ENCODE data around the gene TFCP2L1. TPM values are rescaled to one million over a fixed set of nuclear protein-coding genes. Genes with fewer than 3 reads are reported as not detected.

The TFCP2L1 gene
- total RNA-seq, 4 donors from 2014 or later = 3.6 to 7.9 (median 5.9) TPM

- TF ChIP-seq, protein P1, sequence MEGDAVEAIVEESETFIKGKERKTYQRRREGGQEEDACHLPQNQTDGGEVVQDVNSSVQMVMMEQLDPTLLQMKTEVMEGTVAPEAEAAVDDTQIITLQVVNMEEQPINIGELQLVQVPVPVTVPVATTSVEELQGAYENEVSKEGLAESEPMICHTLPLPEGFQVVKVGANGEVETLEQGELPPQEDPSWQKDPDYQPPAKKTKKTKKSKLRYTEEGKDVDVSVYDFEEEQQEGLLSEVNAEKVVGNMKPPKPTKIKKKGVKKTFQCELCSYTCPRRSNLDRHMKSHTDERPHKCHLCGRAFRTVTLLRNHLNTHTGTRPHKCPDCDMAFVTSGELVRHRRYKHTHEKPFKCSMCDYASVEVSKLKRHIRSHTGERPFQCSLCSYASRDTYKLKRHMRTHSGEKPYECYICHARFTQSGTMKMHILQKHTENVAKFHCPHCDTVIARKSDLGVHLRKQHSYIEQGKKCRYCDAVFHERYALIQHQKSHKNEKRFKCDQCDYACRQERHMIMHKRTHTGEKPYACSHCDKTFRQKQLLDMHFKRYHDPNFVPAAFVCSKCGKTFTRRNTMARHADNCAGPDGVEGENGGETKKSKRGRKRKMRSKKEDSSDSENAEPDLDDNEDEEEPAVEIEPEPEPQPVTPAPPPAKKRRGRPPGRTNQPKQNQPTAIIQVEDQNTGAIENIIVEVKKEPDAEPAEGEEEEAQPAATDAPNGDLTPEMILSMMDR (IDR thresholded peaks at IDR 0.05; ENCODE audit: low read depth) = no peak
These were observed 42.0 kb downstream of the TFCP2L1 start for GRCh38 chr2:121242976-121243375.

DNA sequence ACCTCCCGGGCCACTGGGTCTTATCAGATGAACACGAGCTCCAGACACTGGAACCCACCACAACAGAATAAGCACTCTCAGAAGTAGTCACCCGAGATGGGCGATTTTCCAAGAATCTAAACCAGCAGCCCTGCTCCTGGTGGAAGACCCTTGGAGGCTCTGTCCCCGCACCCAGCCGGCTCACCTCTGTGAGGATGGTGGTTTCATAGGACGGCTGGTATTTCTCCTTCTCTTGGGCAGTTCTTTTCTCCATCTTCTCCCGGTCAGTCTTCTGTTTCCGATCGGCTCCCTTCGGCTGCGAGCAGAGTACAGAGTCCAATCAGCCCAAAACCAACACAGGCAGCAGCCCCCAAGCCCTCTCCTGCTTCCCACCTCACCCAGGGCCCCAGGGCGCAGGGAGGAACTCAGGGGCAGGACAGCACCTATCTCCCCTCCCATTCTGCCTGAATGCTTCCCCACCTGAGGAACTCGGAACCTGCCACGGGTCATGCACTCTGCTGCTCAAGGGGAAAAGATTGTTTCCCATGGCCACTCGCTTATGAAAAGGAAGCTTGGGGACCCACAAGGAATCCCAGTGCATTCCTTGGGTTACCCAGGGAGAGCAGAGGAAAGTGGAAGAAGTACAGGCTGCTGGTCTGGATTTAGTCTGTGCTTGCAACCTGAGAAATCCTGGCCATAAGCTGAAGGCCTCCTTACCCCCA lies 42.7 kb downstream of the TFCP2L1 start:
- TF ChIP-seq, protein P1 (IDR thresholded peaks at IDR 0.05; ENCODE audit: low read depth) = no peak

- TF ChIP-seq, protein P1 (IDR thresholded peaks at IDR 0.05; ENCODE audit: low read depth) = no peak
These were observed 43.5 kb downstream of the TFCP2L1 start for GRCh38 chr2:121241466-121241865.

DNA sequence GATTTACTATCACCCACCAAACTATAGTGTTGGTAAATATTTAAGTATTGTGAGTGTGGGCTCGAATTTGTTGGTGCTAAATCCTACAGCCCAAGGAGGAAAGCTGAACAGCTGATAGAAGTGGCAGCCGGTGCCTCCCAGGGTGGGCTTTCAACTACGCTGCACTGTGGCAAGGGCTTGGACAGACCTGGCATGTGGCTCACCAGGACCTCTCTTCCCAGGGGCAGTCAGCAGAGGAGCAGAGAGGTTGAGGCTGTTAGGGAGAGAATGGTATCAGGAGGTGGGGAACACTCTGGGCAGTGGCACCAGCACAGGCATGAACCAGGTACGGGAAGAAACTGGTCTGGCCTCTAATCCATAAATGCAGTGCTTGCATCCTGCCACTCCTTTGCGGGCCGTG lies 44.6 kb downstream of the TFCP2L1 start:
- TF ChIP-seq, protein P1 (IDR thresholded peaks at IDR 0.05; ENCODE audit: low read depth) = no peak

DNA sequence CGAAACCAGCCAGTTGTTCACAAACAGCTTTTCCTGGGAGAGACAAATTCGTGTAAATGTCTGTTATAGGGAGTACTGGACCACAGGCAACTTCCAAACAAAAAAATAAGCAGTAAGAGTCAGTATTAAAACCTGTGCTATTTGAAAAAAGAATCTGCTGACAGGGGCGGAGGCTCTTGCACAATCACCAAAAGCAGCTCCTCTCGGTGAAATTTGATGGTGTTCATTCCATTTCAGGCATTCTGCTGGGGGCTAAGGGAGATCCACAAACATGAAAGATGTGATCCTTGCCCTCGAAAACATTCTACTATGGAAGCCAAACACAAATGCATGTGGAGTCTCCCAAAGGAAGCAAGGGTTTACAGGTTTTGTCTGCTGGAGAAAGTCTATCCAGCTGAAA lies 45.0 kb downstream of the TFCP2L1 start:
- TF ChIP-seq, protein P1 (IDR thresholded peaks at IDR 0.05; ENCODE audit: low read depth) = no peak

DNA sequence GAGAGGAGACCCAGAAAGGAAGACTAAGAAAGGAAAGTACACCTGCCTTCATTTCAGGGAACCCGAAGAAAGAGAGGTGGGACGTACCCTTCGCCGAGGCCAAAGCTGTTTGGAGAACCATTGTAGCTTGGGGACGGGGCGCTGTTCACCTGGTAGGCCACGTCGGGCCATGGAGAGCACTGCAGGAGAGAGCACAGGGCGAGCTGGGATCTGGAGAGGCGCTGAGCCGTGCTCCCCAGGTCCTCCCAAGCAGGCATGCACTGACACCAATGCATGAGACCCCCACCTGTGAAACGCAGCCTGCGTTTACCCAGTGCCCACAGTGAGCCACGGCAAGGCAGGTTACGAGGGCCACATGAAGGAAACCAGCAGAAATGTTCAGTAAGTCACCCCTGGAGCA lies 45.5 kb downstream of the TFCP2L1 start:
- TF ChIP-seq, protein P1 (IDR thresholded peaks at IDR 0.05; ENCODE audit: low read depth) = no peak

- TF ChIP-seq, protein P1 (IDR thresholded peaks at IDR 0.05; ENCODE audit: low read depth) = no peak
These were observed 46.2 kb downstream of the TFCP2L1 start for GRCh38 chr2:121238828-121239227.
